ENCODE data around the gene CTU2.

Gene CTU2

DNA sequence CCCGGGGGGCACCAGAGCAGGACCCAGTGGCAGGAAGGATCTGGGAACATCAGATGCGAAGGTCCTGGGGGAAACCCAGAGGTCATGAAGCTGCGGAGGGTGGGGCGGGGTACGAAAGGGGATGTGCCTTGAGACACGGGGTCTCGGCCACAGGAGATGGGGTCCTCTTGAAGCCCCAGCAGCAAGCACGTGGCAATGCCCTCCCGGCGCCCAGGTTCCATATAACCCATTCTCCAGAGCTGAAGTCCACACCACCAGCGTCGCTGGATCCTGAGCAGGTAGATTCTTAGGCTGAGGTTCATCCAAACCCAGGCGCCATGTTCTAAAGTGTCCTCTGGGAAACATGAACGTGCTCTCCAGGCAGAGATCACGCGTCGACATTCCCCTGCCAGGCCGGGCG, 57.8 kb downstream of the CTU2 start:
- DNase-seq, result no peak

DNA sequence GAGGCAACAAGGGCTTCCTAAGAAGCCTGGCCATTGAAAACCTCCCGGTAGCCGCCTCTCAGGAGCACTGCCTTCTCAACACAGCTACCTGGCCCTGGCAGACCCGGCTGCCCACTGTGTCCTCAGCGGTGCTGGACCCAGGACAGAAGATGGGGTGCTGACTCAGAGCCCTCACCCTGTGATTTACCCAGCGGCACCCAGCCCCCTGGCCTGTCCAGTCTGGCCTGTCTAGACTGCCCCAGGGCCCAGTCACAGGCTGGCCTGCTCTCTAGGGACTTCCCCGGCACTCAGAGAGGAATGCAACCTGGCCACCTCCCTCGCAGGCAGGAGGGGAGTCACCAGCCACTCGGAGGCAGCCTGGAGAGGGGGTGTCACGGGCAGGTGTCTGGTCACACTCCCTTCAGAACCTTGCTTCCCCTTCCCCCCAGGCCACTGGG, 58.6 kb downstream of the CTU2 start:
- no peak for DNase-seq
